Measurements from ENCODE around the gene DDX39B. TPM values are rescaled to one million over a fixed set of nuclear protein-coding genes. Genes with fewer than 3 reads are reported as not detected.
A peak's percentile ranks its signal among the peaks of the same experiment; 100 is the strongest.

DDX39B gene
- total and polyA plus RNA-seq, 2 donors (not counting 3 experiments of a cell fraction or from before 2014, with no cell fraction given) = 453 to 766 TPM

DNA sequence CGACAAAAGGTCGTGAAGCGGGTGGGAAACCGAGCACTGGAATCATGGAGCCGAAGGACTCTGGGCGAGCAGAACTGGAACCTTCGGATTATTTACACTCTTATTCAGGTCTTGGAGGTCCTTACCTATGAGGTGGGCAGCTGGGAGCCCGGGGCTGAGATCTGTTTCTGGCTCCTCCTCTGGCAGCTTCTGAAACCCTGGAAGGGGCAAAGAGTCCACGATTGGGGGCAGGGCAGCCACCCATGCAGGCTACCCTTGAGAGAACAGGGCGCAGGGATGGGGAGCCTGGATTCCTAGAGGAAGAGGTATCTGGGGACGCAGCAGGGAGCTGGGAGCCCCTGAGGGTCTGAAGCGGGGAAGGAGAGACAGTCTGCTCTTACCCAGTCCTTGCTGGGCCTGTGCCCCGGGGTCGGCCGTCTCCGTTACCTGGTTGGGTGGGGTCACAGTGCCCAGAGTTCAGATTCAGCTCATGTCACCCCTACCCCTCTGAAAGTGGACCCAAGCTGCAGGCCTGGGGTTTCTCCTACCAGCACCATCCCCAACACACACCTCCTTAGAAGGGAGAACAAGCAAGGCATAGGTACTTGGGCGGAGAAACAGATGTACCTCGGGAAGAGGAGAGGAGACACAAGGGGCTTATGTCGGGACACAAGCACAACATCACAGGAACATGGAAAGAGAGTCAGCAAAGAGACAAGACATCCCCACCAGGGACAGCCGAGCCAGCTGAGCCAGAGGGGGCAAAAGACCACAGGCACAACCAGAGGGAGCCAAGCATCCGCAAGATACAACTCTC lies 39.8 kb upstream of the DDX39B start:
- no peaks in the 10 kb centered on the region for H3K27me3 ChIP-seq (ENCODE audit: control insufficient read depth in 2 of 2, insufficient read depth in 2 of 2, low read length in 2 of 2)
- no peaks in the 10 kb centered on the region for H3K9me1 ChIP-seq (replicated peaks; ENCODE audit: control insufficient read depth, extremely low read depth, insufficient read depth, low read length)
- no peak for DNase-seq (ENCODE audit: low read depth, low spot score)
- H4K20me1 ChIP-seq (replicated peaks; ENCODE audit: control insufficient read depth, extremely low read depth, insufficient read depth, low read length) = no peaks in the 10 kb centered on the region
- no peaks in the 10 kb centered on the region for H3K9me3 ChIP-seq (replicated peaks; ENCODE audit: control insufficient read depth, insufficient read depth, low read length)
- no TSS peak for BruUV-seq (replicated peaks)
- dilution Hi-C loops (cut with MboI; ENCODE audit: extremely low pct_ligation_motif_present, low sequenced_read_pairs) (no loop called here), intact Hi-C loops (cut with micrococcal nuclease) (loop anchor here (1.0 kb wide), 3 partner anchors 17 to 30 kb away; no protein-coding TSS in a partner anchor)
- peak overlapping the region; percentile 40 for H2AFZ ChIP-seq (ENCODE audit: low read depth, low read length)
- H3K4me3 ChIP-seq (replicated peaks in 1 of 3; ENCODE audit: insufficient read depth in 1 of 3, low read depth in 1 of 3, low read length in 3 of 3) = peak overlapping the region; percentile 56 to 71 (median 70)
- peak overlapping the region; percentile 78 for H3K4me2 ChIP-seq (ENCODE audit: insufficient read depth, low read length)
- TF ChIP-seq FOS (IDR thresholded peaks at IDR 0.05; ENCODE audit: borderline replicate concordance, insufficient read depth, low read length) (no peak), POLR2A (IDR thresholded peaks at IDR 0.05; ENCODE audit: low read depth, low read length) (peak; percentile 43), POLR2AphosphoS5 (IDR thresholded peaks at IDR 0.05; ENCODE audit: insufficient read depth, low read depth, low read length) (no peak), MYC (IDR thresholded peaks at IDR 0.05; ENCODE audit: low read depth, low read length) (no peak), GATA2 (IDR thresholded peaks at IDR 0.05; ENCODE audit: insufficient read depth, insufficient read length, low read depth, low read length) (no peak), EZH2 (IDR thresholded peaks at IDR 0.05; ENCODE audit: borderline replicate concordance, low read depth, low read length, severe bottlenecking) (no peak)
- TF ChIP-seq, protein P1, sequence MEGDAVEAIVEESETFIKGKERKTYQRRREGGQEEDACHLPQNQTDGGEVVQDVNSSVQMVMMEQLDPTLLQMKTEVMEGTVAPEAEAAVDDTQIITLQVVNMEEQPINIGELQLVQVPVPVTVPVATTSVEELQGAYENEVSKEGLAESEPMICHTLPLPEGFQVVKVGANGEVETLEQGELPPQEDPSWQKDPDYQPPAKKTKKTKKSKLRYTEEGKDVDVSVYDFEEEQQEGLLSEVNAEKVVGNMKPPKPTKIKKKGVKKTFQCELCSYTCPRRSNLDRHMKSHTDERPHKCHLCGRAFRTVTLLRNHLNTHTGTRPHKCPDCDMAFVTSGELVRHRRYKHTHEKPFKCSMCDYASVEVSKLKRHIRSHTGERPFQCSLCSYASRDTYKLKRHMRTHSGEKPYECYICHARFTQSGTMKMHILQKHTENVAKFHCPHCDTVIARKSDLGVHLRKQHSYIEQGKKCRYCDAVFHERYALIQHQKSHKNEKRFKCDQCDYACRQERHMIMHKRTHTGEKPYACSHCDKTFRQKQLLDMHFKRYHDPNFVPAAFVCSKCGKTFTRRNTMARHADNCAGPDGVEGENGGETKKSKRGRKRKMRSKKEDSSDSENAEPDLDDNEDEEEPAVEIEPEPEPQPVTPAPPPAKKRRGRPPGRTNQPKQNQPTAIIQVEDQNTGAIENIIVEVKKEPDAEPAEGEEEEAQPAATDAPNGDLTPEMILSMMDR (IDR thresholded peaks at IDR 0.05; ENCODE audit: extremely low read depth in 1 of 2, insufficient read depth in 1 of 2, low read depth in 1 of 2, low read length in 2 of 2) = no peak
- TF ChIP-seq, protein P2, sequence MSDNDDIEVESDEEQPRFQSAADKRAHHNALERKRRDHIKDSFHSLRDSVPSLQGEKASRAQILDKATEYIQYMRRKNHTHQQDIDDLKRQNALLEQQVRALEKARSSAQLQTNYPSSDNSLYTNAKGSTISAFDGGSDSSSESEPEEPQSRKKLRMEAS (IDR thresholded peaks at IDR 0.05; ENCODE audit: insufficient read depth, insufficient read length) = no peak
- POLR2A ChIA-PET = interaction anchor here (0.7 to 1.6 kb wide), 6 partner anchors 7 to 39 kb away, joined by 3 to 5 read pairs (median 3); partner anchors contain the start of gene PRRC2A
- H3K4me1 ChIP-seq (ENCODE audit: control insufficient read depth, extremely low read depth, insufficient read depth, low read length) = peaks cover 16% of the 10 kb centered on the region
- peaks cover 10% of the 10 kb centered on the region for H3K79me2 ChIP-seq (ENCODE audit: control insufficient read depth, insufficient read depth, low read length)
- H3K36me3 ChIP-seq (ENCODE audit: control insufficient read depth in 2 of 2, extremely low read depth in 1 of 2, insufficient read depth in 2 of 2, low read length in 2 of 2) = no peaks in the 10 kb centered on the region
- peak; percentile 67 for FAIRE-seq
- CTCF ChIA-PET = interaction anchor here (1.0 to 32.6 kb wide), 6 partner anchors 8 to 50 kb away, joined by 3 to 1517 read pairs (median 8); partner anchors contain the start of genes ATP6V1G2, DDX39B, NCR3 and NFKBIL1
- H3K27ac ChIP-seq (ENCODE audit: insufficient read depth, low read depth, low read length) = peak overlapping the region; percentile 55
- H3K9ac ChIP-seq (replicated peaks; ENCODE audit: extremely low read depth, insufficient read depth, low read length) = peak overlapping the region; percentile 71

Measured in endothelial cell of umbilical vein (primary cell).